A549 (cell line): Measurements from ENCODE around the gene PCDHGC5. TPM values are rescaled to one million over a fixed set of nuclear protein-coding genes. Genes with fewer than 3 reads are reported as not detected.

Experiments
- ATAC-seq, 2 experiments: fragments of 200-7000 bp in 1 of 2; fragments of >200 bp in 1 of 2; cut with Nextera tagmentation in 1 of 2; cut with Tn5 transposase in 1 of 2; 3 replicates each; pipeline versions ENCODE4 v1.8.0 to v1.9.1; 2018 to 2020; ENCODE audit warnings: mild to moderate bottlenecking in 1 of 2, moderate library complexity in 1 of 2
- CTCF ChIA-PET: fragments of 300-600 bp; sonication (Branson Sonifier 250); formaldehyde crosslinking; extraction: SDS; loops from one replicate; lab custom pipeline; 2021; ENCODE audit warnings: antibody characterized with exemption, inconsistent platforms; lab: Yijun Ruan, JAX
- POLR2A ChIA-PET: fragments of 350-600 bp; formaldehyde crosslinking; extraction: SDS; loops from one replicate; lab custom pipeline; 2021; ENCODE audit warnings: antibody characterized with exemption, inconsistent platforms; lab: Yijun Ruan, JAX
- DNase-seq, 2 experiments: peaks; one replicate each; pipeline versions ENCODE4 v3.0.0 to v3.0.0-alpha.2; 2011 to 2016; ENCODE audit warnings: low read depth in 1 of 2, low spot score in 1 of 2
- FAIRE-seq: peaks from 2 replicates; lab custom pipeline; 2011; peaks lifted over from hg19 to GRCh38; lab: Jason Lieb, UNC
- H3K27ac ChIP-seq, 2 experiments: fragments of >200 bp; sonication (Bioruptor Twin); formaldehyde crosslinking; 3 replicates each; pipeline ENCODE4 v1.5.1; 2016 to 2017
- H3K4me1 ChIP-seq: fragments of >200 bp; sonication (Bioruptor Twin); formaldehyde crosslinking; 3 replicates; pipeline ENCODE4 v1.6.1; 2016
- H3K4me2 ChIP-seq: fragments of >200 bp; sonication (Bioruptor Twin); formaldehyde crosslinking; 3 replicates; pipeline ENCODE4 v1.6.1; 2016
- H3K4me3 ChIP-seq: fragments of >200 bp; sonication (Bioruptor Twin); formaldehyde crosslinking; 3 replicates; pipeline ENCODE4 v1.5.1; 2016
- H3K9me3 ChIP-seq: fragments of >200 bp; sonication (Bioruptor Twin); formaldehyde crosslinking; 3 replicates; pipeline ENCODE4 v1.6.1; 2016
- BHLHE40 ChIP-seq: IDR thresholded peaks from 2 replicates; pipeline ENCODE4 v1.6.1; 2012; ENCODE audit warnings: low read depth, low read length, inconsistent platforms
- CEBPB ChIP-seq, 2 experiments: fragments of >200 bp in 1 of 2; sonication (Bioruptor Twin) in 1 of 2; formaldehyde crosslinking in 1 of 2; IDR thresholded peaks; 2 replicates each; pipeline ENCODE4 v1.6.1; 2012 to 2016
- CHD2 ChIP-seq: fragments of 150-350 bp; IDR thresholded peaks from 2 replicates; pipeline ENCODE4 v1.6.1; 2014; ENCODE audit warnings: low read length; ENCODE audit not compliant: partially characterized antibody
- CTCF ChIP-seq: fragments of >200 bp; sonication (Bioruptor Twin); formaldehyde crosslinking; IDR thresholded peaks from 3 replicates; pipeline ENCODE4 v1.5.1; 2016
- EHF ChIP-seq: fragments of 250-450 bp; sonication (Bioruptor Pico); IDR thresholded peaks from 2 replicates; pipeline ENCODE4 v1.5.0; 2020; ENCODE audit warnings: mild to moderate bottlenecking
- EHMT2 ChIP-seq: fragments of 200-600 bp; sonication (generic); IDR thresholded peaks from 2 replicates; pipeline ENCODE4 v1.6.1; 2016; ENCODE audit warnings: antibody characterized with exemption, low read depth, mild to moderate bottlenecking, moderate library complexity
- EP300 ChIP-seq, 2 experiments: fragments of >200 bp; sonication (Bioruptor Twin); formaldehyde crosslinking; IDR thresholded peaks; 2 replicates in 1 of 2; 3 replicates in 1 of 2; pipeline ENCODE4 v1.6.1; 2016 to 2017
- ESRRA ChIP-seq: fragments of 150-350 bp; IDR thresholded peaks from 2 replicates; pipeline ENCODE4 v1.6.1; 2014; ENCODE audit warnings: mild to moderate bottlenecking, low read length, borderline replicate concordance
- FOXS1 ChIP-seq: fragments of 250-450 bp; sonication (Bioruptor Pico); IDR thresholded peaks from 2 replicates; pipeline ENCODE4 v1.5.0; 2020; ENCODE audit warnings: mild to moderate bottlenecking, moderate library complexity
- HEYL ChIP-seq: fragments of 250-450 bp; sonication (Bioruptor Pico); IDR thresholded peaks from 2 replicates; pipeline ENCODE4 v1.8.0; 2021; ENCODE audit warnings: mild to moderate bottlenecking, moderate library complexity
- HMGXB4 ChIP-seq: fragments of 250-450 bp; sonication (Bioruptor Pico); IDR thresholded peaks from 2 replicates; pipeline ENCODE4 v1.5.0; 2021; ENCODE audit warnings: mild to moderate bottlenecking, moderate library complexity, borderline replicate concordance
- HOXB13 ChIP-seq: fragments of 250-450 bp; sonication (Bioruptor Pico); IDR thresholded peaks from 2 replicates; pipeline ENCODE4 v1.5.0; 2020; ENCODE audit warnings: low read depth, mild to moderate bottlenecking, moderate library complexity
- KDM1A ChIP-seq: fragments of 200-600 bp; sonication (generic); IDR thresholded peaks from 2 replicates; pipeline ENCODE4 v1.6.1; 2016; ENCODE audit warnings: low read depth, mild to moderate bottlenecking
- MAFK ChIP-seq: fragments of 450-650 bp; IDR thresholded peaks from 2 replicates; pipeline ENCODE4 v1.6.1; 2014; ENCODE audit not compliant: partially characterized antibody
- NFE2L2 ChIP-seq: fragments of 150-350 bp; conservative IDR thresholded peaks from 2 replicates; pipeline ENCODE4 v1.6.1; 2014; ENCODE audit warnings: low read length
- NPAS2 ChIP-seq: fragments of 250-450 bp; sonication (Bioruptor Pico); IDR thresholded peaks from 2 replicates; pipeline ENCODE4 v1.8.0; 2022; ENCODE audit warnings: mild to moderate bottlenecking, moderate library complexity, borderline replicate concordance
- RCOR1 ChIP-seq: fragments of 150-350 bp; IDR thresholded peaks from 2 replicates; pipeline ENCODE4 v1.6.1; 2014; ENCODE audit warnings: antibody characterized with exemption, low read length, low read depth
- REST ChIP-seq: fragments of 200-600 bp; sonication (generic); IDR thresholded peaks from 2 replicates; pipeline ENCODE4 v1.6.1; 2016; ENCODE audit warnings: antibody characterized with exemption, mild to moderate bottlenecking, moderate library complexity
- RNF2 ChIP-seq: fragments of 200-600 bp; sonication (generic); IDR thresholded peaks from 2 replicates; pipeline ENCODE4 v1.6.1; 2016; ENCODE audit warnings: low read depth, mild to moderate bottlenecking, antibody characterized with exemption, moderate library complexity, borderline replicate concordance
- WGBS: methylation state at CpG from one replicate; pipeline ENCODE4 v1.1.6; 2017; ENCODE audit errors: missing lambda C conversion rate; 5-methylcytosine and 5-hydroxymethylcytosine counted together
- polyA plus RNA-seq, 4 experiments: library from polyadenylated mRNA; depleted of rRNA in 3 of 4; stranded (reverse); fragments of >200 nt; fragmentation: RNase III in 1 of 4; extraction: RNeasy Plus Mini Kit Qiagen cat#74134 plus additional on column Dnase treatment in 1 of 4; gene quantifications; 2 replicates in 3 of 4; 3 replicates in 1 of 4; pipeline ENCODE4 v1.2.3, GENCODE V29; 2011 to 2017
- TF ChIP-seq, protein P1 (sequence below): fragments of >200 bp; sonication (Bioruptor Twin); formaldehyde crosslinking; IDR thresholded peaks from 2 replicates; pipeline ENCODE4 v1.6.1; 2016

PCDHGC5 gene
- polyA plus RNA-seq, 2 of the 4 experiments (the other 2 are of a cell fraction) = not detected

GRCh38 chr5:141510160-141510559 is 21.3 kb downstream of the PCDHGC5 start:
- Histone ChIP-seq H3K9me3 (no peaks in the 10 kb centered on the region), H3K4me2 (no peak overlapping the region), H3K4me1 (no peaks in the 10 kb centered on the region), H3K4me3 (no peak overlapping the region), H3K27ac (no peak overlapping the region)
- ChIA-PET CTCF (interaction anchor here (0.9 to 15.1 kb wide), 7 partner anchors 9 to 324 kb away, joined by 3 to 163 read pairs (median 3); partner anchors contain the start of gene PCDHGB5), POLR2A (no interaction called here)
- TF ChIP-seq NFE2L2 (no peak), REST (no peak), CEBPB (IDR thresholded peaks at IDR 0.05) (no peak), KDM1A (no peak), CHD2 (no peak), HOXB13 (CRISPR knock-in tag) (no peak), NPAS2 (no peak), HEYL (CRISPR knock-in tag) (no peak), EHMT2 (no peak), EP300 (IDR thresholded peaks at IDR 0.05) (no peak), RNF2 (no peak), CTCF (no peak), RCOR1 (no peak), EHF (no peak)
- TF ChIP-seq, protein P1, sequence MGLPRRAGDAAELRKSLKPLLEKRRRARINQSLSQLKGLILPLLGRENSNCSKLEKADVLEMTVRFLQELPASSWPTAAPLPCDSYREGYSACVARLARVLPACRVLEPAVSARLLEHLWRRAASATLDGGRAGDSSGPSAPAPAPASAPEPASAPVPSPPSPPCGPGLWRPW = no peak
- DNase-seq (no peak), FAIRE-seq (no peak), ATAC-seq (no peak)
- WGBS = 88% methylated on average over 9 of the region's 9 CpGs

DNA sequence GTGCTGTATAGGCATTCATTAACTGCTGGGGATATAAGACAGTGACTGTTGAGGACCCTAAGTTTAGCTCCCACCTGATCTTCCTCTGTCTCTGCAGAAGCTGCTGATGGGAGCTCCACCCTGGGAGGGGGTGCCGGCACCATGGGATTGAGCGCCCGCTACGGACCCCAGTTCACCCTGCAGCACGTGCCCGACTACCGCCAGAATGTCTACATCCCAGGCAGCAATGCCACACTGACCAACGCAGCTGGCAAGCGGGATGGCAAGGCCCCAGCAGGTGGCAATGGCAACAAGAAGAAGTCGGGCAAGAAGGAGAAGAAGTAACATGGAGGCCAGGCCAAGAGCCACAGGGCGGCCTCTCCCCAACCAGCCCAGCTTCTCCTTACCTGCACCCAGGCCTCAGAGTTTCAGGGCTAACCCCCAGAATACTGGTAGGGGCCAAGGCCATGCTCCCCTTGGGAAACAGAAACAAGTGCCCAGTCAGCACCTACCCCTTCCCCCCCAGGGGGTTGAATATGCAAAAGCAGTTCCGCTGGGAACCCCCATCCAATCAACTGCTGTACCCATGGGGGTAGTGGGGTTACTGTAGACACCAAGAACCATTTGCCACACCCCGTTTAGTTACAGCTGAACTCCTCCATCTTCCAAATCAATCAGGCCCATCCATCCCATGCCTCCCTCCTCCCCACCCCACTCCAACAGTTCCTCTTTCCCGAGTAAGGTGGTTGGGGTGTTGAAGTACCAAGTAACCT is 22.1 kb downstream of the PCDHGC5 start:
- DNase-seq (no peak), FAIRE-seq (no peak), ATAC-seq (no peak)
- no peak overlapping the region for H3K4me2 ChIP-seq
- POLR2A ChIA-PET = no interaction called here
- CTCF ChIA-PET = interaction anchor here (0.8 to 15.1 kb wide), 6 partner anchors 13 to 325 kb away, joined by 3 to 163 read pairs (median 4); partner anchors contain the start of genes PCDHGA2 and PCDHGC3
- WGBS = 96% methylated on average over 14 of the region's 14 CpGs
- no peak overlapping the region for H3K27ac ChIP-seq
- H3K4me1 ChIP-seq = no peaks in the 10 kb centered on the region
- no peak overlapping the region for H3K4me3 ChIP-seq
- no peak for TF ChIP-seq MAFK
- no peak for TF ChIP-seq FOXS1
- TF ChIP-seq BHLHE40 = no peak
- no peak for TF ChIP-seq HMGXB4 (CRISPR knock-in tag)
- no peak for TF ChIP-seq ESRRA
- no peaks in the 10 kb centered on the region for H3K9me3 ChIP-seq
